8988T (cell line): Measurements from ENCODE around the gene APBA2.

Experiments
- DNase-seq: peaks from one replicate; pipeline ENCODE4 v3.0.0; 2011

APBA2 gene

DNA sequence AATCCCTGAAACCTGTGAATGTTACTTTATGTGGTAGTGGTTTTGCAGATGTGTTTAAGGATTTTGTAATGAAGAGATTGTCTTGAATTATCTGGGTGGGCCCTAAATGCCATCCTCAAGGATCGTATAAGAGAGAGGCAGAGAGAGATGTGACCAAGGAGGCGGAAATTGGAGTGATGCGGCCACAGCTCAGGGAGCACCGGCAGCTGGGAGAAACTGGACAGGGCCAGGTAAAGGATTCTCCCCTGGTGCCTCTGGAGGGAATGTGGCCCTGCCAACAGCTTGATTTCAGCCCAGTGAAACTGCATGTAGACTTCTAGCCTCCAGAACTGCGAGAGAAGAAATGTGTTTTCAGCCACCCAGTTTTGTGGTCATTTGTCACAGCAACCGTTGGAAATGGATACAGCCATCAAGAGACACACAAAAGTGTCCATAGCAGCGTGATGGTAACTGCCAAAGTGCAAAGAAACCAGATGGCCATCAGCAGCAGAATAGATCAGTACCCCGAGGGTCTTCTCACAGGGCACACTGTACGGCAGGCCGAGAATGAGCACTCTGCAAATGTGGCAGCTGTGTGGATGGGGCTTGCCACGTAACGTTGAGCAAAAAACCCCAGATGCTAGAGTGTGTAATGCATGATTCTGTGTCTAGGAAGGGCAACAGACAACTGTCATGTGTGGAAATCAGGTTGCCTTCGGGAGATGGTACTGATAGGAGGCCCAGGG, 12.2 kb downstream of the APBA2 start:
- no peak for DNase-seq

GRCh38 chr15:28899061-28899738, 13.4 kb downstream of the APBA2 start:
- DNase-seq, result no peak

GRCh38 chr15:28900041-28900891, 14.5 kb downstream of the APBA2 start:
- DNase-seq, result no peak

DNA sequence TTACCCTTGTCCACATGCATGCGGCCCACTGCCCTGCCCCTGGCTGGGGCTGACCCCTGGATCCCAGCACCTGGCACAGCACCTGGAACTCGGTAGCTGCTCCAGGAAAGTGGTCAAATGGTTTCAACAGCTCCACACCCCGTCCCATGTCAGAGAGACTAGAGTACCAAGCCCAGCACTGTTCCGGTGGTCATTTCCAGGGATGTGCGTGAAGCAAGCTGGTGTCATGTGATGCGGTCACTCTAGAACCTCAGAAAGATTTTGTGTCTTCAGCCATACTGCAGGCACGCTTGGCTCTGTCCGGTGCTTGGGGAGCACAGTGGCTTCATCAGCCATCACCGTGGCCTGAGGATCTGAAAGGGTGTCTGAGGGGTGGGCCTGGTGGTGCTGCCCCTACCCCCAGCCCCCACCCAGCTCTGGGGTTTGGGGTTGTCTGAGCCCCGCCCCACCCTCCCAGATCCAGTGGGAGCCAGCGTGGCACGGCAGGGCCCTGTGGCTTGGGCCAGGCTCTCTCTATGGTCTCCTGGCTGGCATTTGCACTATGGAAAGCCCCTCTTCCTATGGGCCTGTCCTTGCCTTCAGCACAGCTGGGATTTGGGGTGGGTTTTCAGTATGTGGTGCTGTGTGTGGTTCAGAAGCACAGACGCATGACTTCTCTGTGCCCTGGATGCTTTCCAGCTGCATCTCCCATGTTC, 15.3 kb downstream of the APBA2 start:
- DNase-seq, result no peak

GRCh38 chr15:28901587-28901980, 15.8 kb downstream of the APBA2 start:
- no peak for DNase-seq

DNA sequence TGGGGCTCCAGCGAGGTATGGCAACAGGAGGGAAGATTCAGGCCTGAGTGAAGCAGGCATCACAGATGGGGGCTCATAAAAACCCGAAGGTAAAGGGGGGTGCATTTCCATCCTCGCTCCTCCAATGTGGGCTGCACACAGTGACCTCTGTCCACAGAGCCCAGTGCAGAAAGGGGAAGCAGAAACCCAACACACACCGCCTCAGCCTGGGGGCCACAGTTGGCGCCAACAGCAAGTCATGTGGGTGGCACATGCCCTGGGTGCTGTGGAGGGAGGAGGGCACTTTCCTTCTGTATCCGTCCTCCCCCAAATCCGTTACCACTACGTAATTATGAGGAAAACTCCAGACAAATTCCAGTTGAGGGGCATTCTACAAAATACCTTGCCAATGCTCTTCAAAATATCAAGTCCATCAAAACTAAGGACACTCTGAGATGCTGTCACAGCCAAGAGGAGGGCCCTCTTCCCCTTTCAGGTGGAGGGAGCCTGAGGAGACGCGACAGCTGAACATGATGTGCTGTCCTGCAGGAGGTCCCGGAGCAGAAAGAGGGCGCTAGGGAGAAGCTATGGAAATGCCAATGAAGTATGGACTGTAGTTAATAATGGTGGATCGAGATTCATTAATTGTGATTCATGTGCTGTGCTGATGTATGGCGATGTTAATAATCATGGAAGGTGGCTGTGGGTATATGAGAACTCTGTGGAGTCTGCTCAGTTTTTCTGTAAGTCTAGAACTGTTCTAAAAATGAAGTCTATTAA, 16.4 kb downstream of the APBA2 start:
- no peak for DNase-seq

DNA sequence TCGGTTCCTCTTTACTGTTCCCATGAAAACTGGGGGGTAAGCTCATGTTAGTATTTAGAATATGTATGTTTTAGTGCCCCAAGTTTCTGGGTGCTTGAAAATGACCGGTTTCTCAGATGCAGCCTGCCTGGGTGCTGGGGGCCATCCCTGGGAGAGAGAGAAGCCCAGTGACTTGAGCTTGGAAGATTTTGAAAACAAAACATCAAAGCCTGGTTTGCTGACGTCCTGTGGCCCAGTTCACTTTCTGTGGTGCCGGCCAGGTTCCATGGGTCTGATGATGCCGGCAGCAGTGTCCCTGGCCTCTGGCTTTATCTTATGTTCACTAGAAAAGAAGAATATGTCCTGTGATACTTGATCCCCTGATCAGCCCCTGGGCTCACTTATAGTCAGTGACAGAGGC, 17.1 kb downstream of the APBA2 start:
- DNase-seq, result no peak

DNA sequence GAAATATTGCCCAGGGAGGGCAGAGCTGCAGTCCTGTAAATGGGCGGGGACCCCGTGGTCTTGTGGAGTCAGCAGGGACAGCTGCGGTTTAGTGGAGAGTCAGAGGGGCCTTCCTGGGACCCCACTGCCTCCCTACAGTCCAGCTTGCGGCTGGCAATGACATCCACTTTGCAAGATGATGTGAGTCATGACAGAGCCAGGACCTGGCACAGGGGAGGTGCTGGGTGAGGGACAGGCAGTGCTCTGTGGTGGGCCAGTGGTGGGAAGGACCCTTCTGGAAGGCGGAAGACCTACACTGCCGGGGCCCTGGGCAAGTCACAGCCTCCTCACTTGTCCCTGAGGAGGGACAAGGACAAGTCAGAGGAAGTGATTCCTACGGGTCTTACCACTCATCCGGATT, 17.8 kb downstream of the APBA2 start:
- no peak for DNase-seq

- DNase-seq, result no peak
These were observed 18.2 kb downstream of the APBA2 start for GRCh38 chr15:28904003-28904402.

GRCh38 chr15:28904541-28905315, 19.0 kb downstream of the APBA2 start:
- no peak for DNase-seq

- no peak for DNase-seq
These were observed 21.7 kb downstream of the APBA2 start for GRCh38 chr15:28907338-28907960.

- DNase-seq, result no peak
These were observed 24.3 kb downstream of the APBA2 start for GRCh38 chr15:28909958-28910500.

DNA sequence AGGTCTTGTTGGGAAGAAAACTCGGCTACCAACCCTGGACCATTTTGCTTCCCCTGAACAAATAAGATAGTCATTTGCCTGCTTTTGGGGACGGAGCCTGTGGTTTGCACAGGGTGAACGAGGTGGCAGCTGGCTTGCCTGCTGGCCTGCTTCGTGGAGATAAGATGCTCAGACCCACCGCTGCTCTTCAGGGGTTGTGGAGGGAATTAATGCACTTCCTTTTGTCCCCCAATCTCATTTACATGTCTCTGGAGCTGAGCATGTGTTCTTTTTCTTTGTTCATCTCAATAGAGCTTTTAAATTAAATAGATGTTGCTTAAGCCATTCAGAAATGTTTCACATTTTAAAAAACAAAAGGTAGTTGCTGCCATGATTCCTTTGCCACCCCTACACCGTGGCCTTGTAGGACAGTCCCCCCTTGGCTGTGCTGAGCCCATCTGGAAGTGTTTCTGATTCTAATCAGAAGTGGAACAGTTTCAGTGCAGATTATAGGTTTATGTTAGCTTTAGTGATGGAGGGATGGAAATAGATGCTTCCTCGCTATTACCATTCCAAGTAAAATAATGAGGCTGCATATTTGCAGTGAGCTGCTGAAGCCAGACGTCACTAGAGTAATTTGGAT, 25.6 kb downstream of the APBA2 start:
- DNase-seq, result no peak

- no peak for DNase-seq
These were observed 26.6 kb downstream of the APBA2 start for GRCh38 chr15:28912422-28912821.

- DNase-seq, result no peak
These were observed 27.5 kb downstream of the APBA2 start for GRCh38 chr15:28913171-28913765.

DNA sequence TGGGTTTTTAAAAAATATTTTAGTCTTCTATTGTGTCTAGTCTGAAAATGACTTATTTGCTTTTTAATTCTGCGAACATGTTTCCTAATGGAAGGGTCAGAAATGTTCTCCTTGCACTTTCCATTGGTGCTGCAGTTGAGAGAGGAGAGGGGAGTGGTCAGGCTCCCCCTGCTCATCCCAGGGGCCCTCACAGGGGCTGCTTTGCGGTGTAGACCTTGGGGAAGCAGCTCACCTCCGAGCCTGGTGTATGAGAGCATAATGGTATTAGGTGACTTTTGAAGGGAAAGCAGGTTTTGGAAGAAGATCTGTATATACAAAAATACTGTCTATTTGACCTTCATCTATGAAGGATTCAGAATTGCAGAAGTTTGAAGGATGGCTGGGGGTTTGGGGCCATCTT, 28.3 kb downstream of the APBA2 start:
- no peak for DNase-seq

GRCh38 chr15:28914483-28915023, 28.8 kb downstream of the APBA2 start:
- DNase-seq, result no peak

GRCh38 chr15:28915041-28915810, 29.5 kb downstream of the APBA2 start:
- no peak for DNase-seq

- no peak for DNase-seq
These were observed 30.2 kb downstream of the APBA2 start for GRCh38 chr15:28915935-28916334.
